ENCODE results near the gene OR52E5.

DNA sequence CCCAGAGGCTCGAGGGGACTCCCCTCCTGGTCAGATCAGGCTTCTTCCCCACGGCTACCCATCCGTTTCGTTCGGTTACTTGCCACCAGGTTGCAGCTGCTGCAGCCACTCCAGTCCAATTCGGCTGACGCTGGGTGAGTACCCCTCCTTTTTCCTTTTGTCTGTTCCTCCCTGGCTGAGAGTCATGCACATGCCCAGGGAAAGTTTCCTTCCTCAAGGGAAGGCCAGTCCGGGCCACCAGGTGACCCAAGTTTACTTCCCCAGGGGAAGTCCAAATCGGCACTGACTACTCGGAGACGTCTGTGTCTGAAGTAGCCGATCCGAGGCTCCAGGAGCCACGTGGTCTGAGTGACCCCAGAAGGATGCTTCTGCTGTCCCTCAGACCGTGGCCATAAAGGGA is 35.8 kb downstream of the OR52E5 start:
- TF ChIP-seq, protein P1, sequence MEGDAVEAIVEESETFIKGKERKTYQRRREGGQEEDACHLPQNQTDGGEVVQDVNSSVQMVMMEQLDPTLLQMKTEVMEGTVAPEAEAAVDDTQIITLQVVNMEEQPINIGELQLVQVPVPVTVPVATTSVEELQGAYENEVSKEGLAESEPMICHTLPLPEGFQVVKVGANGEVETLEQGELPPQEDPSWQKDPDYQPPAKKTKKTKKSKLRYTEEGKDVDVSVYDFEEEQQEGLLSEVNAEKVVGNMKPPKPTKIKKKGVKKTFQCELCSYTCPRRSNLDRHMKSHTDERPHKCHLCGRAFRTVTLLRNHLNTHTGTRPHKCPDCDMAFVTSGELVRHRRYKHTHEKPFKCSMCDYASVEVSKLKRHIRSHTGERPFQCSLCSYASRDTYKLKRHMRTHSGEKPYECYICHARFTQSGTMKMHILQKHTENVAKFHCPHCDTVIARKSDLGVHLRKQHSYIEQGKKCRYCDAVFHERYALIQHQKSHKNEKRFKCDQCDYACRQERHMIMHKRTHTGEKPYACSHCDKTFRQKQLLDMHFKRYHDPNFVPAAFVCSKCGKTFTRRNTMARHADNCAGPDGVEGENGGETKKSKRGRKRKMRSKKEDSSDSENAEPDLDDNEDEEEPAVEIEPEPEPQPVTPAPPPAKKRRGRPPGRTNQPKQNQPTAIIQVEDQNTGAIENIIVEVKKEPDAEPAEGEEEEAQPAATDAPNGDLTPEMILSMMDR (IDR thresholded peaks at IDR 0.05) = no peak
- no peak for TF ChIP-seq POLR2A (IDR thresholded peaks at IDR 0.05)
